Measurements from ENCODE around the gene CPE.
A peak's percentile ranks its signal among the peaks of the same experiment; 100 is the strongest.

Gene CPE

DNA sequence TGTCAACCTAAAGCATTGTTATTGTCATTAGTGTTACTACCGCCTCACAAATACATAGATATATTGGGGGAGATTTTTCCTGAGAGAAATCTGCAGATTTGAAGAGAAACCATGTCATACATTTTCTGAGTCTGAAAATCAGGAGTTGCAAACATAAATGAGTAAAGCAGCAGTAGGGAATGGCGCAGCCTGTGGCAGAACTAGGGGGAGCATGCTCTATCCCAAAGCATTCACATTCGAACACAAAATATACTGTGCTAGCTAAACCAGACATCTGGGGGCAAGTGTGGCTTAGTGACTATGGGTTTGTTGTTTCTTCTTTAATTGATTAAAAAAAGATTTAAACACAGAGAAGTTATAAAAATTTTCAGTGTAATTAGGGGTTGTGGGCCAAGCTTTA, 83.2 kb downstream of the CPE start:
- Histone ChIP-seq H3K36me3 (ENCODE audit: control insufficient read depth, insufficient read depth, low read length) (no peaks in the 10 kb centered on the region), H3K27me3 (replicated peaks; ENCODE audit: control insufficient read depth, insufficient read depth, low read length) (no peaks in the 10 kb centered on the region; the same call in 1 of the 2 replicates), H3K4me3 (replicated peaks; ENCODE audit: low read depth, low read length) (no peak overlapping the region)
- no peak for DNase-seq (ENCODE audit: extremely low read depth, insufficient read length)
- TF ChIP-seq, protein P1, sequence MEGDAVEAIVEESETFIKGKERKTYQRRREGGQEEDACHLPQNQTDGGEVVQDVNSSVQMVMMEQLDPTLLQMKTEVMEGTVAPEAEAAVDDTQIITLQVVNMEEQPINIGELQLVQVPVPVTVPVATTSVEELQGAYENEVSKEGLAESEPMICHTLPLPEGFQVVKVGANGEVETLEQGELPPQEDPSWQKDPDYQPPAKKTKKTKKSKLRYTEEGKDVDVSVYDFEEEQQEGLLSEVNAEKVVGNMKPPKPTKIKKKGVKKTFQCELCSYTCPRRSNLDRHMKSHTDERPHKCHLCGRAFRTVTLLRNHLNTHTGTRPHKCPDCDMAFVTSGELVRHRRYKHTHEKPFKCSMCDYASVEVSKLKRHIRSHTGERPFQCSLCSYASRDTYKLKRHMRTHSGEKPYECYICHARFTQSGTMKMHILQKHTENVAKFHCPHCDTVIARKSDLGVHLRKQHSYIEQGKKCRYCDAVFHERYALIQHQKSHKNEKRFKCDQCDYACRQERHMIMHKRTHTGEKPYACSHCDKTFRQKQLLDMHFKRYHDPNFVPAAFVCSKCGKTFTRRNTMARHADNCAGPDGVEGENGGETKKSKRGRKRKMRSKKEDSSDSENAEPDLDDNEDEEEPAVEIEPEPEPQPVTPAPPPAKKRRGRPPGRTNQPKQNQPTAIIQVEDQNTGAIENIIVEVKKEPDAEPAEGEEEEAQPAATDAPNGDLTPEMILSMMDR (IDR thresholded peaks at IDR 0.05; ENCODE audit: insufficient read depth, low read length, poor library complexity, severe bottlenecking) = no peak

DNA sequence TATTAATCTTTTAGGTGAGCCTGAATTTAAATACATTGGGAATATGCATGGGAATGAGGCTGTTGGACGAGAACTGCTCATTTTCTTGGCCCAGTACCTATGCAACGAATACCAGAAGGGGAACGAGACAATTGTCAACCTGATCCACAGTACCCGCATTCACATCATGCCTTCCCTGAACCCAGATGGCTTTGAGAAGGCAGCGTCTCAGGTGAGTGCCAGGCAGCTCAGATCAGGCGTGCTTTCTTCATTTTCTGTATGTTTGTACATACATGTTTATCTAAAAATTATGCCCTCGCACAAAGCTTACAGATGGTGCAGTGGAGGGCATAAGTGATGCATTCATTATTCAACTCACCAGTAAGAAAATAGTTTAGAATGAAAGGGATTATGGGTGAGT, 85.6 kb downstream of the CPE start:
- no peaks in the 10 kb centered on the region; the same call in 1 of the 2 replicates for H3K27me3 ChIP-seq (replicated peaks; ENCODE audit: control insufficient read depth, insufficient read depth, low read length)
- no peak overlapping the region for H3K4me3 ChIP-seq (replicated peaks; ENCODE audit: low read depth, low read length)
- no peak for DNase-seq (ENCODE audit: extremely low read depth, insufficient read length)
- TF ChIP-seq, protein P1 (IDR thresholded peaks at IDR 0.05; ENCODE audit: insufficient read depth, low read length, poor library complexity, severe bottlenecking) = no peak
- no peaks in the 10 kb centered on the region for H3K36me3 ChIP-seq (ENCODE audit: control insufficient read depth, insufficient read depth, low read length)

DNA sequence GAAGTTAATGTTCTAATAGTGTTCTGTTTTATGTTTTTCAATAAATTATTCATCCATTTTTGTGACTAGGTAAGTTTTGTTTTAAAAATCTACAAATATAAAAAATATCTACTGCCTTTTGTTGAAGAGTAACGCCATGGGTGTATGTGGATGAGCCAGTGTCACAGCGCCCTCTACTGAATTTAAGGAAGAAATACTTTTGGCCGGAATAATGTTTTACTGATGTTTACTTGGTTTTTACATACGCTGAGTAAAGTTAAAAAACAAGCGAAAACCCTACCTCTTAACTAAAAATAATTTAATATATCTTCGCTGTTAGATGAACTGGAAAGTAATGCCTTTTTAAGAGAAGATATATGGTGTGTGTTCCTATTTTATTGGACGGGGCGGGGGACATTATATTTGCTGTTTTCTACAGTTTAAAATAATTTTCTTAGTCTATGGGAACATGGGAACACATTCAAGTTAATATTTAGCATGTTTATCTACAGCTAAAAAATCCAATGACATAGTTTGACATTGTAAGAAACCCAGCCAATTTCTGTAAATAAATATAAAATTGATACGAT, 86.1 kb downstream of the CPE start:
- Histone ChIP-seq H3K4me3 (replicated peaks; ENCODE audit: low read depth, low read length) (no peak overlapping the region), H3K36me3 (ENCODE audit: control insufficient read depth, insufficient read depth, low read length) (no peaks in the 10 kb centered on the region), H3K27me3 (replicated peaks; ENCODE audit: control insufficient read depth, insufficient read depth, low read length) (no peaks in the 10 kb centered on the region; the same call in 1 of the 2 replicates)
- TF ChIP-seq, protein P1 (IDR thresholded peaks at IDR 0.05; ENCODE audit: insufficient read depth, low read length, poor library complexity, severe bottlenecking) = peak; percentile 73
- DNase-seq (ENCODE audit: extremely low read depth, insufficient read length) = no peak

DNA sequence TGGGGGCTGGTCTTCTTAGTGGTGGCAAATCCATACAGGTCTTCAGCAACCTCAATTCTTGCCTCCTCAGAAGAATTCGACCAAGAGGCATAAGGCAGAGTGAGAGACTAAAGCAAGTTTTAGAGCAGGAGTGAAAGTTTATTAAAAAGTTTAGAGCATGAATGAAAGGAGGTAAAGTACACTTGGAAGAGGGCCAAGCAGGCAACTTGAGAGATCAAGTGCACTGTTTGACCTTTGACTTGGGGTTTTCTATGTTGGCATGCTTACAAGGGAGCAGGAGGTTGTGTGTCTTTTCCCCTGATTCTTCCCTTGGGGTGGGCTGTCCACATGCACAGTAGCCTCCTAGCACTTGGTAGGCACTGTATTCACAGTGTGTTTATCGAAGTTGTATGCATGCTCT, 91.2 kb downstream of the CPE start:
- TF ChIP-seq, protein P1 (IDR thresholded peaks at IDR 0.05; ENCODE audit: insufficient read depth, low read length, poor library complexity, severe bottlenecking) = no peak
- H3K4me3 ChIP-seq (replicated peaks; ENCODE audit: low read depth, low read length) = no peak overlapping the region
- no peaks in the 10 kb centered on the region for H3K27me3 ChIP-seq (replicated peaks; ENCODE audit: control insufficient read depth, insufficient read depth, low read length)
- no peaks in the 10 kb centered on the region for H3K36me3 ChIP-seq (ENCODE audit: control insufficient read depth, insufficient read depth, low read length)
- no peak for DNase-seq (ENCODE audit: extremely low read depth, insufficient read length)

DNA sequence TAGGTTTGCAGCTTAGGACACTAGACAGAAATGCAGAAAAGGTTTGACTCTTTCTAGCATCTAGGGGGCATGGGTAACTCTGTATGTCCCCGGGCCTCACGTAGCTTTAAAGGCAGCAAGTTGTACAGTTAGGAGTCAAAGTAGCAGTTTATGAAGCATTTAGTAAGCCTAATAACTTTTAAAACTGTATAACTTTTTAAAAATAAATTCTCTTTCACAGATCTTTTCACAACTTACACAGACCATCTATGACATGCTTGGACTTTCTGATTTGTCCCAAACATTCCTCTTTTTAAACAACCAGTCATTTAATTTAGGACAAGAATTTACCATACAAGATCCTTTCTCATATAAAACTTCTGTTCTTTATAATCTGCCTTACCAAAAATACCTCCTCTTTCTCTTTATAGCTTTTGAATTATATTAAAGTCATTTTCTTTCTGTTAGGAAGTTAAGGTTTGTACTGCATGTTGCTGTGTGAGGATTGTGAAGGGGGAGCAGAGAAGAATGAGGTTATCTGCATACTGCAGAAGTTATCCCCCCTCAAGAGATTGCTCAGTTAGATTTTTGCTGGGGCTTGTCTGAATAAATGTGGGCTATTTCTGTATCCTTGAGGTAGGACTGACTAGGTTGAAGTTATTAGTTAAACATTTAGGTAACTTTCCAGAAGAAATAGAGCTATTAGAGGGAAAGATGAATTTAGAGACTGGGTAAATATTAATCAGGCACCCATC, 94.3 kb downstream of the CPE start:
- Histone ChIP-seq H3K27me3 (replicated peaks; ENCODE audit: control insufficient read depth, insufficient read depth, low read length) (no peaks in the 10 kb centered on the region), H3K36me3 (ENCODE audit: control insufficient read depth, insufficient read depth, low read length) (no peaks in the 10 kb centered on the region), H3K4me3 (replicated peaks; ENCODE audit: low read depth, low read length) (no peak overlapping the region)
- DNase-seq (ENCODE audit: extremely low read depth, insufficient read length) = no peak
- TF ChIP-seq, protein P1 (IDR thresholded peaks at IDR 0.05; ENCODE audit: insufficient read depth, low read length, poor library complexity, severe bottlenecking) = no peak
